Panc1 (cell line): ENCODE data around the gene FBXO47.

Experiments used
- POLR2AphosphoS5 ChIP-seq: IDR thresholded peaks from 2 replicates; pipeline ENCODE4 v1.6.1; 2012; ENCODE audit warnings: mild to moderate bottlenecking, low read depth, low read length, moderate library complexity
- SIN3A ChIP-seq: IDR thresholded peaks from 2 replicates; pipeline ENCODE4 v1.6.1; 2012; ENCODE audit warnings: low read depth, mild to moderate bottlenecking, low read length, moderate library complexity, borderline replicate concordance; ENCODE audit not compliant: insufficient read depth
- TCF7L2 ChIP-seq: IDR thresholded peaks from 2 replicates; pipeline ENCODE4 v1.6.1; 2011; ENCODE audit warnings: mild to moderate bottlenecking, low read depth, low read length, inconsistent platforms
- TF ChIP-seq, protein P1 (sequence below): fragments of 450-650 bp; IDR thresholded peaks from 2 replicates; pipeline ENCODE4 v1.5.1; 2017; ENCODE audit warnings: mild to moderate bottlenecking
- TF ChIP-seq, protein P2 (sequence below), 2 experiments: IDR thresholded peaks; 2 replicates each; pipeline ENCODE4 v1.6.1; 2011 to 2012; ENCODE audit warnings: low read depth in 2 of 2, control low read depth in 1 of 2, low read length in 1 of 2, mild to moderate bottlenecking in 1 of 2, moderate library complexity in 1 of 2; ENCODE audit not compliant: insufficient read depth in 1 of 2

DNA sequence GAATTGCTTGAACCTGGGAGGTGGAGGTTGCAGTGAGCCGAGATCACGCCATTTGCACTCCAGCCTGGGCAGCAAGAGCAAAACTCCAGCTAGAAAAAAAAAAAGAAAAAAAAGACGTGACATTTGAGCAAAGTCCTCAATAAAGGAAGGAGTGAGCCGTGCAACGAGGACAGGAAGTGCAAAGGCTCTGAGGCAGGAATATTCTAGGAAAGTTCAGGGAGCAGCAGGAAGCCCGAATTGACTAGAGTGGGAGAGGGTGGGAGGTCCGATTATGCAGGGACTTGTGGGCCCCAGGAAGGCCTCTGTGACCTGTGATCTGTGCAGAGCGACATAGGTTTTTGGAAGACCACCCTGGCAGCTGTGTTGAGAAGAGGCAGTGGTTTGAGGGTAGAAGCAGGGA lies 50.4 kb downstream of the FBXO47 start:
- TF ChIP-seq, protein P1, sequence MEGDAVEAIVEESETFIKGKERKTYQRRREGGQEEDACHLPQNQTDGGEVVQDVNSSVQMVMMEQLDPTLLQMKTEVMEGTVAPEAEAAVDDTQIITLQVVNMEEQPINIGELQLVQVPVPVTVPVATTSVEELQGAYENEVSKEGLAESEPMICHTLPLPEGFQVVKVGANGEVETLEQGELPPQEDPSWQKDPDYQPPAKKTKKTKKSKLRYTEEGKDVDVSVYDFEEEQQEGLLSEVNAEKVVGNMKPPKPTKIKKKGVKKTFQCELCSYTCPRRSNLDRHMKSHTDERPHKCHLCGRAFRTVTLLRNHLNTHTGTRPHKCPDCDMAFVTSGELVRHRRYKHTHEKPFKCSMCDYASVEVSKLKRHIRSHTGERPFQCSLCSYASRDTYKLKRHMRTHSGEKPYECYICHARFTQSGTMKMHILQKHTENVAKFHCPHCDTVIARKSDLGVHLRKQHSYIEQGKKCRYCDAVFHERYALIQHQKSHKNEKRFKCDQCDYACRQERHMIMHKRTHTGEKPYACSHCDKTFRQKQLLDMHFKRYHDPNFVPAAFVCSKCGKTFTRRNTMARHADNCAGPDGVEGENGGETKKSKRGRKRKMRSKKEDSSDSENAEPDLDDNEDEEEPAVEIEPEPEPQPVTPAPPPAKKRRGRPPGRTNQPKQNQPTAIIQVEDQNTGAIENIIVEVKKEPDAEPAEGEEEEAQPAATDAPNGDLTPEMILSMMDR = no peak
- TF ChIP-seq, protein P2, sequence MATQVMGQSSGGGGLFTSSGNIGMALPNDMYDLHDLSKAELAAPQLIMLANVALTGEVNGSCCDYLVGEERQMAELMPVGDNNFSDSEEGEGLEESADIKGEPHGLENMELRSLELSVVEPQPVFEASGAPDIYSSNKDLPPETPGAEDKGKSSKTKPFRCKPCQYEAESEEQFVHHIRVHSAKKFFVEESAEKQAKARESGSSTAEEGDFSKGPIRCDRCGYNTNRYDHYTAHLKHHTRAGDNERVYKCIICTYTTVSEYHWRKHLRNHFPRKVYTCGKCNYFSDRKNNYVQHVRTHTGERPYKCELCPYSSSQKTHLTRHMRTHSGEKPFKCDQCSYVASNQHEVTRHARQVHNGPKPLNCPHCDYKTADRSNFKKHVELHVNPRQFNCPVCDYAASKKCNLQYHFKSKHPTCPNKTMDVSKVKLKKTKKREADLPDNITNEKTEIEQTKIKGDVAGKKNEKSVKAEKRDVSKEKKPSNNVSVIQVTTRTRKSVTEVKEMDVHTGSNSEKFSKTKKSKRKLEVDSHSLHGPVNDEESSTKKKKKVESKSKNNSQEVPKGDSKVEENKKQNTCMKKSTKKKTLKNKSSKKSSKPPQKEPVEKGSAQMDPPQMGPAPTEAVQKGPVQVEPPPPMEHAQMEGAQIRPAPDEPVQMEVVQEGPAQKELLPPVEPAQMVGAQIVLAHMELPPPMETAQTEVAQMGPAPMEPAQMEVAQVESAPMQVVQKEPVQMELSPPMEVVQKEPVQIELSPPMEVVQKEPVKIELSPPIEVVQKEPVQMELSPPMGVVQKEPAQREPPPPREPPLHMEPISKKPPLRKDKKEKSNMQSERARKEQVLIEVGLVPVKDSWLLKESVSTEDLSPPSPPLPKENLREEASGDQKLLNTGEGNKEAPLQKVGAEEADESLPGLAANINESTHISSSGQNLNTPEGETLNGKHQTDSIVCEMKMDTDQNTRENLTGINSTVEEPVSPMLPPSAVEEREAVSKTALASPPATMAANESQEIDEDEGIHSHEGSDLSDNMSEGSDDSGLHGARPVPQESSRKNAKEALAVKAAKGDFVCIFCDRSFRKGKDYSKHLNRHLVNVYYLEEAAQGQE (IDR thresholded peaks at IDR 0.05; ENCODE audit: insufficient read depth in 1 of 2, low read depth in 2 of 2, low read length in 1 of 2) = no peak
- no peak for TF ChIP-seq POLR2AphosphoS5
- no peak for TF ChIP-seq SIN3A
- no peak for TF ChIP-seq TCF7L2
